Natural killer cell treated with Interleukin-12 subunit alpha and Interleukin-12 subunit beta and Interleukin-15 and Interleukin-18, amount 100 ng/mL, for 72 hours (primary cell): Measurements from ENCODE around the gene UBL5. TPM values are rescaled to one million over a fixed set of nuclear protein-coding genes. Genes with fewer than 3 reads are reported as not detected.
A peak's percentile ranks its signal among the peaks of the same experiment; 100 is the strongest.

Experiments used
- ATAC-seq, 2 donors: fragments of 150-1000 bp; cut with Tn5 transposase in 1 of 2; sonication (Bioruptor Pico), chemical (Tn5 transposase) in 1 of 2; 2 replicates each; pipeline ENCODE4 v1.10.0; 2021
- DNase-seq: peaks from one replicate; pipeline ENCODE4 v3.0.0; 2022; ENCODE audit warnings: low spot score
- H3K27ac Mint-ChIP-seq, 2 donors: 1 replicate in 1 of 2; 2 replicates in 1 of 2; pipeline ENCODE4 v1.8.0; 2022; ENCODE audit warnings: mixed read lengths in 2 of 2, mild to moderate bottlenecking in 1 of 2, moderate library complexity in 1 of 2
- H3K27me3 Mint-ChIP-seq, 2 donors: 1 replicate in 1 of 2; 2 replicates in 1 of 2; pipeline ENCODE4 v1.8.0; 2022; ENCODE audit warnings: mixed read lengths in 2 of 2
- H3K36me3 Mint-ChIP-seq: one replicate; pipeline ENCODE4 v1.8.0; 2022; ENCODE audit warnings: mixed read lengths
- H3K4me1 Mint-ChIP-seq, 2 donors: 1 replicate in 1 of 2; 2 replicates in 1 of 2; pipeline ENCODE4 v1.8.0; 2022; ENCODE audit warnings: low read depth in 2 of 2, mixed read lengths in 2 of 2, mild to moderate bottlenecking in 1 of 2
- H3K4me3 Mint-ChIP-seq: one replicate; pipeline ENCODE4 v1.8.0; 2022; ENCODE audit warnings: mixed read lengths
- H3K9me3 Mint-ChIP-seq: 2 replicates; pipeline ENCODE4 v1.8.0; 2022; ENCODE audit warnings: mixed read lengths
- total RNA-seq, 2 donors: library from RNA; stranded (reverse); gene quantifications; one replicate each; pipeline ENCODE4 v1.2.3, GENCODE V29; 2022

Gene UBL5
- total RNA-seq, 2 donors from 2014 or later: 260 to 346 TPM

DNA sequence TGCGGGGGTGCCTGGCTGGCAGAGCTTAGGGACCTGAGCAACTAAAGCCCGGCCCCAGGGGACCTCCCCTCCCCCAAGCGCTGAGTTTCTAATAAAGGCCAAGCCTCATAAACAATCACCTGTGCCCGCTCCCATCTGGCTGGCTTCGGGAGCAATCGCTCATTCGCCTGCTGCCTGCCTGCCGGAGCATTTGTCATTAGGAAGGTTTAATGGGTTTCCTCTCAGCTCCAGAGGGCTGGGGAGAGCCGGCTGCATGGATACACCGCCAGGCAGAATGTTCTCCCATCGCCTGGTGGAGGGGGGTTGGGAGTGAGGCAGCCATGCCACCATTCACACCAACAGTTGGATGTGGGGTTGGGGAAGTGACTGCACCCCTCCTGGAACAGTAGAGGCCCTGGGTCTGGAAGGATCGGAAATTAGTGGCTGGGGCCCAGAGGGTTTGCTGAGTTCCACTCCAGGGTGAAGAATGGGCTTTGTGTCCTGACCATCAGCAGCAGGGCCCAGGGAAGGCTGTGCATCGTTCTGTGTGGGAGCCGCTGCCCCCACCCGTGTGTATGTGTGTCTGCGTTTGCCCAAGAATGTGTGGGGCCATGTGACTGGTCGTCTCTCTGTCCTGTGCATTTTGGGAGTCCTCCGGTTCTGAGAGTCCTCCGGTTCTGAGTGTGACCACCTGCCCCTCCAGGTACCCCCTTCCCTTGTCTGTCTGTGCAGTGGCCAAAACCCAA is 22.7 kb downstream of the UBL5 start:
- no peak overlapping the region for H3K4me3 Mint-ChIP-seq
- peaks cover 0 to 16% of the 10 kb centered on the region in 2 donors for H3K4me1 Mint-ChIP-seq
- H3K27ac Mint-ChIP-seq: no peak overlapping the region
- no peaks in the 10 kb centered on the region for H3K27me3 Mint-ChIP-seq
- H3K9me3 Mint-ChIP-seq: no peaks in the 10 kb centered on the region
- DNase-seq (no peak), ATAC-seq (no peak)
- H3K36me3 Mint-ChIP-seq: no peaks in the 10 kb centered on the region

DNA sequence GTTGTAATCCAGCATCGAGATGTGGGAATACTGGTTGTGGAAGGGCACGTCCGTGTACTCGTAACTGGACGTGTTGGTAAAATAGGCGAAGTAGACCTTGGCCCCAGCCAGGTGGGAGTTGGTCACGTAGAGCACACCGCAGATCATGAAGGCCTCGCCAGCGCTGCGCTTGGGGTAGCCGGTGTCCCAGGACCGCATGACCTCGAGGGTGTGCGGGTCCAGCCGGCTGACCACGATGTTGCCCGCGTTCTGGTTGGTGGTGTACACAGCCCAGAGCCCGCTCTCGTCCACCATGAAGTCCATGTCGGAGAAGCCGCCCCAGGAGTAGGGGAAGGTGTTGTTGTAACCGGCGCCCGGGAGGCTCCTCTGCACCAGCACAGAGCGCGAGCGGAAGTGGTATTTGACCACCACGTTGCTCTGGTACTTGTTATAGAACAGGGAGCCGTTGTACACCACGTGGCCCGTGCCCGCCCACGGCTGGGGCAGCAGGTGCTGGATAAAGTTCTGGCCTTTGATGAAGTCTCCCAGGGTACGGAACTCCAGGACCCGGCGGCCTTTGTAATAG is 26.6 kb downstream of the UBL5 start:
- H3K27ac Mint-ChIP-seq: no peak overlapping the region
- H3K4me1 Mint-ChIP-seq: peaks cover 25 to 27% of the 10 kb centered on the region in 2 donors
- H3K4me3 Mint-ChIP-seq: no peak overlapping the region
- H3K27me3 Mint-ChIP-seq: no peaks in the 10 kb centered on the region
- ATAC-seq (no peak), DNase-seq (no peak)
- no peaks in the 10 kb centered on the region for H3K36me3 Mint-ChIP-seq
- H3K9me3 Mint-ChIP-seq: no peaks in the 10 kb centered on the region

DNA sequence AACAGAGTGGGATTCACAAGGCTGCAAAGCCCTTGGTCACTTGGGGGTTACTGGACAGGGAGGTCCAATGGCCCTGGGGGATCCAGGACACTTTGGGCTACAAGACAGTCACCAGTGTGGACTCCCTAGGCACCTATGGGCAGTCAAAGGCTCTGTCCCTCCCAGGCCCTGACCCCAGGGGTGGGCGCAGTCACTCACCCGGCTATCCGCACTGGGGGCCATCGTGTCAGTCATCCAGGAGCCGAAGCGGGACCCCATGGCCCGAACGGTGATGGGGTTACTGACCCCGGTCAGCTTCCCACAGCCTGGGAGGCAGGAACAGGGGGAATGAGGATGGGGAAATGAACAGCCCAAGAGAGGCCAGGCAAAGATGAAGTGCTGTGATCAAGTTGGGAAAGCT is 28.9 kb downstream of the UBL5 start:
- Mint-ChIP-seq H3K4me1 (peaks cover 27 to 28% of the 10 kb centered on the region in 2 donors), H3K27ac (peak overlapping the region; percentile 26 to 37), H3K9me3 (no peaks in the 10 kb centered on the region), H3K27me3 (no peaks in the 10 kb centered on the region), H3K36me3 (no peaks in the 10 kb centered on the region), H3K4me3 (no peak overlapping the region)
- ATAC-seq (no peak), DNase-seq (no peak)

DNA sequence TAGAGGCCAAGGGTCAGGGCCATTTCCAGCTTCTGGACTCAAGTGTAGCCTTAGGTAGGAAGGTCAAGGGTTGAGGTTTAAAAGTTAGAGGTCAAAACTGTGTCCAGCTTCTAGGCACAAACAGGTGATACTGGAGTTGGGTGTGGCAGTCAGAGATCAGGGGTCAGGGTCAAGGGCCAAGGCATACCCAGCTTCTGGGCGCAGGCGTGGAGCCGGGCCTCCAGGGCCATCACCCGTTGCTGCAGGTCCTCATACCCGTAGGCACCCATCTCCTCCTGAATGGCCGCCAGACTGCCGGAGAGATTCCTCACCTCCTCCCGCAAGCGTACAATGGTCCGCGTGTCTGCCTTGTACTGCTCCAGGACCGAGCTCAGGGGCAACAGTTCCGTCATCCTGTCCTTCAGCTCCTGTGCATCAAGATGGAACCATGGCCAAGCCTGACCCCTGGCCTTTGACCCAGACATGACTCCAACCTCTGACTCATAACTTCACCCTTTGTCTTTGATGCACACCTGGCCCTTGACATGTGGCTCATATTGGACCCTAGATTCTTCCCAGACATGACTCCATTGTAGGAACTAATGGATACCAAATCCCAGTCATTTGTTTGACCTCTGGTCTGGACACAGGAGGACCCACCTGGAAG is 29.5 kb downstream of the UBL5 start:
- peak overlapping the region; percentile 80 for H3K4me3 Mint-ChIP-seq
- no peaks in the 10 kb centered on the region for H3K9me3 Mint-ChIP-seq

DNA sequence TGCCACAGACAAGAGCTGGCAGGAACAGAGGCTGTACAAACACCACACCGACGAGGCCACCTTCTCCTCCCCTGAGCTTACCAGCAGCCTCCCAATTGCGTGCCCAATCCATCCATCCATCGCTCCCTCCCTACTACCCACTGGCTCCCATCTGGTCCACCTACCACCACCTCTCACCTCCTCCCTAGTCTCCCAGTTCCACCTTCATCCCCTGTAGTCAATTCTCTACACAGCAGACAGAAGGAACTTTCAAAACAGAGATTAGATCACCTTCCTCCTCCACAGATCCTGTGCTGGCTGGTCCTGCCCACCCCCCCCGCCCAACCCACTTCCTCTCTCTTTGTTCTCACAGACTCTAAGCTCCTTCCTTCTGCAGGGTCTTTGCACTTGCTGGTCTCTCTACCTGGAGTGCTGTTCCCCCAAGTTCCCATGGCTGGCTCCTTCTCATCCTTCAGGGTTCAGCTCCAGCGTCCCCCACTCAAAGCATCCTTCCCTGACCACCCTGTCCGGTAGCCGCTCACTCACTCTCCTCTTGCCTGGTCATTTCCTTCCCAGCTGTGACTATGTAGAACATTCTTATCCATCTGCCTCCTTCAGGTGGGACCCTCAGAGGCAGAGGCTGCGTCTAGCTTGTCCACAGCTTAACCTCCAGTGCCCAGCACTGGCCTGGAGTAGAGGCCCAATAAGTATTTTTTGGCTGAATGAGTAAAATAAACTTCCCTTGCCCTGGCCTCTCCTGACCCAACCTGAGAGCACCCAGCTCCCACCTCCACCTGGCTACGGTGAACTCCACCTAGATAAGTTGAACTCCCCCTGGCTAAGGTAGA is 30.4 kb downstream of the UBL5 start:
- ATAC-seq: peak; percentile 21 to 47
- H3K27ac Mint-ChIP-seq: peak overlapping the region; percentile 83 to 86
- no peak for DNase-seq
- peaks cover 30 to 31% of the 10 kb centered on the region in 2 donors for H3K4me1 Mint-ChIP-seq
- H3K9me3 Mint-ChIP-seq: no peaks in the 10 kb centered on the region
- no peaks in the 10 kb centered on the region for H3K36me3 Mint-ChIP-seq
- H3K4me3 Mint-ChIP-seq: peak overlapping the region; percentile 80
- no peaks in the 10 kb centered on the region for H3K27me3 Mint-ChIP-seq

More for the DNA sequence above, 29.5 kb downstream of the UBL5 start:
- Mint-ChIP-seq H3K27ac (peak overlapping the region; percentile 83 to 86), H3K4me1 (peaks cover 27 to 28% of the 10 kb centered on the region in 2 donors), H3K36me3 (no peaks in the 10 kb centered on the region), H3K27me3 (no peaks in the 10 kb centered on the region)
- DNase-seq (no peak), ATAC-seq (no peak)

DNA sequence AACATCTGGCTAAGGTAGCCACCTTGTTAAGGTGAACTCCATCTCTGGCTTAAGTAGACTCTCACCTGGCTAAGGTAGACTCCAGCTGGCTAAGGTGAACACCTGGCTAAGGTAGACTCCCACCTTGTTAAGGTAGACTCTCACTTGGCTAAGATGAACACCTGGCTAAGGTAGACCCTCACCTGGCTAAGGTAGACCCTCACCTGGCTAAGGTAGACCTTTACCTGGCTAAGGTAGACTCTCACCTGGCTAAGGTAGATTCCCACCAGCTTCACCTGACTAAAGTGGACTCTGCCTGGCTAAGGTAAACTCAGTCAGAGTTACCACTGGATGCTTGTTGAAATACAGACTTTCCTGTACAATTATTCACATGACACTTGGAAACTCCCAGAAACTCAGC is 31.0 kb downstream of the UBL5 start:
- peaks cover 30 to 33% of the 10 kb centered on the region in 2 donors for H3K4me1 Mint-ChIP-seq
- ATAC-seq: no peak

DNA sequence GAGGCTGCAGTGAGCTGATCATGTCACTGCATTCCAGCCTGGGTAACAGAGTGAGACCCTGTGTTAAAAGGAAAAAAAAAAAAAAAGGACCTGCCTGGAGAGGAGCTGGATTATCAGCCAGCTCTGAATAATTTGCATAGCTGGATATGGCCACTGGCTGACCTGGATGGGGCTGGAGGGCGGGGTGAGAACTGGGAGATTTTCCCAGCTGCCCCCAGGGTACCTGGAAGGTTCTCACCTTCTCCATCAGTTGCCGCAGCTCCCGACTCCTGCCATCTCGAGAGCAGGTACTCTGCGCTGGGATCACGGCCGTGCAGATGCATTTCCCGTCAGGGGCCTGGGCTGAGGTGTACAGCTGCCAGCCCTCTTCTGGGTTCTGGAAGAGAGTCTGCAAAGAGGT is 32.7 kb downstream of the UBL5 start:
- no peak overlapping the region for H3K4me3 Mint-ChIP-seq
- no peak for DNase-seq
- no peaks in the 10 kb centered on the region for H3K9me3 Mint-ChIP-seq
- H3K27me3 Mint-ChIP-seq: no peaks in the 10 kb centered on the region
- no peaks in the 10 kb centered on the region for H3K36me3 Mint-ChIP-seq
- H3K4me1 Mint-ChIP-seq: peaks cover 31 to 33% of the 10 kb centered on the region in 2 donors
- ATAC-seq: no peak
- no peak overlapping the region for H3K27ac Mint-ChIP-seq

More for the DNA sequence above, 31.0 kb downstream of the UBL5 start:
- Mint-ChIP-seq H3K4me3 (peak overlapping the region; percentile 80), H3K27ac (peak overlapping the region; percentile 83 to 86), H3K27me3 (no peaks in the 10 kb centered on the region), H3K36me3 (no peaks in the 10 kb centered on the region), H3K9me3 (no peaks in the 10 kb centered on the region)
- no peak for DNase-seq

DNA sequence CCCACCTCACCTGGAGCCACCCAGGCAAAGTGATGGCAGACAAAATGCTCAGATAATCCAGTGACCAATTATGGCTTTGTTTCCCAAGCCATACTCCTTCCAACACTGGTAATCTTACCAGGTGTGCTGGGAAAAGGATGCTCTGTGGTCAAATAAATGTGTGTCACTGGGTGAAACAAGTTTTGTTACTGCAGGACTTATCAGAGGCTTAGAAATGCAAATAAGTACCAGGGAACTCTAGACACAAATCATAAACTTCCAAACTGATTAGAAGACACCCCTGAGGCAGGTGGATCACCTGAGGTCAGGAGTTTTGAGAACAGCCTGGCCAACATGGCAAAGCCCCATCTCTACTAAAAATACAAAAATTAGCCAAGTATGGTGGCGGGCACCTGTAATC is 33.8 kb downstream of the UBL5 start:
- Mint-ChIP-seq H3K27me3 (no peaks in the 10 kb centered on the region), H3K9me3 (no peaks in the 10 kb centered on the region), H3K36me3 (no peaks in the 10 kb centered on the region), H3K27ac (peak overlapping the region in 1 of 2 donors; percentile 11), H3K4me3 (no peak overlapping the region), H3K4me1 (peaks cover 37 to 41% of the 10 kb centered on the region in 2 donors)
- ATAC-seq: no peak
- DNase-seq: no peak

DNA sequence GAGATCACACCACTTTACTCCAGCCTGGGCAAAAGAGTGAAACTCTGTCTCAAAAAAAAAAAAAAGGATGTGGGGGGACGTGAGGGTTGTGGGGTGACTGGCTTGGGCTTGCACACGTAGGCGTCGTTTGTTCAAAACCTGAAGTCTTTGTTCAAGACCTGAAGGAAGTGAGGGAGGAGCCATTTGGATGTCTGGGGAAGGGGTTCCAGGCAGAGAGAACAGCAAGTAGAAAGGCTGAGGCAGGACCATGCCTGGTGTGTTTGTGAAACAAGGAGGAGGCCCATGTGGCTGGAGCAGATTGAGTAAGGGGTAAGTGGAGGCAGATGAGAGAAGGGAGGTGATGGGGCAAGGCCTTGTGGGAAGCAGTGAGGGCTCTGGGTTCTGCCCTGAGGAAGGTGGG is 35.2 kb downstream of the UBL5 start:
- H3K4me3 Mint-ChIP-seq: no peak overlapping the region
- no peaks in the 10 kb centered on the region for H3K9me3 Mint-ChIP-seq
- H3K36me3 Mint-ChIP-seq: no peaks in the 10 kb centered on the region
- no peak for ATAC-seq
- no peak for DNase-seq
- peaks cover 32 to 35% of the 10 kb centered on the region in 2 donors for H3K4me1 Mint-ChIP-seq
- H3K27ac Mint-ChIP-seq: peak overlapping the region in 1 of 2 donors; percentile 62
- no peaks in the 10 kb centered on the region for H3K27me3 Mint-ChIP-seq

DNA sequence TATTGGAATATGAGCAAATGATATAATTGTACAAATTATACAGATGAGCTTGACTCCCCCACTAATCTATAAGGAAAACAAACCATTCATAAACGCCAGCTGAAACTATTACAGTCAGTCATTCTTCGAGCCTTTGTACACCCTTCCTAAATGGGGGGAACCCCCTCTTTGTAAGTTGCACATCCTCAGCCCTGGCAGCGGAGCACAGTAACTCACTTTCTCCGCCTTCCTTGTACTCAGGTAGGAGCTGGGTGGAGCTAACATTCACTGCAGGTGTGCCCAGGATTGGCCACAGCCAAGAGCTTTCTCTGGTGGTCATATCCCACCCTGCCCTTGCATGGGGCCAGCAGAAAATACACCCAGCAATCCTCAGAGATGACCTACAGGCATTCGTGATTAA is 36.0 kb downstream of the UBL5 start:
- Mint-ChIP-seq H3K4me1 (peaks cover 24 to 27% of the 10 kb centered on the region in 2 donors), H3K27me3 (no peaks in the 10 kb centered on the region), H3K4me3 (no peak overlapping the region), H3K9me3 (no peaks in the 10 kb centered on the region), H3K36me3 (no peaks in the 10 kb centered on the region), H3K27ac (no peak overlapping the region)
- no peak for DNase-seq
- no peak for ATAC-seq

DNA sequence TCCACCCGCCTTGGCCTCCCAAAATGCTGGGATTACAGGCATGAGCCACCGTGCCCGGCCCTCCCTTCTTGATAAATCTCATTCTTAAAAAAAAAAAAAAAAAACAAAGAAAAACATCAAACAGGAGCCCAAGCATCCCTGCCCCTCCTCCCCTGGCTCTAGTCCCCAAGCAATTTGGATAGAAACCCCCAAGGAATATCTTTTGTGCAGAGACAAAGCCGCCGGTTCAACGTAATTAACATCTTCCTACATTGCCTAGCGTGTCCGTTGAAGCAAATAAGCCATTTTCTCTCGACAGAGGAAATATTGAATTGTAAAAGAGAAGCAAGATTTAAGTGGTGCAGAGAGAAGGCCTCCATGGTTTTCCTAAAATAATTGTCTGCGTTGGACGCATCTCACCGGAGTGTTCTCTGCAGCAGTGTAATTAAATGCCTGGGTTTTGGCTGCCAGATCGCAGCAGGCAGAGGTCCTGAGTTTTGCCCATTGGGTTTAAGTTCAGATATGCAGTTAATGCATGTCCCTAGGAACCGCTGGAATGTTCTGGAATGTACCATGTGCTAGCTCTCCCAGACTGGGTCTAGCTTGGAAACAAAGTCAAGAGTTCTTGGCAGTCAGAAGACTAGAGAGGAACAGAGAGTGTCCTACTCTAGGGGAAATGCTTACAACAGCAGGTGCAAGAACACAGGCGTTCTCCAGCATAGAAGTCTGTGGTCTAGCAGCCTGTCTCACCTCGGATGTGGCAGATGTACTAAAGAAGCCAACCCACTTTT is 38.2 kb downstream of the UBL5 start:
- peak; percentile 54 to 67 for ATAC-seq
- DNase-seq: no peak
- Mint-ChIP-seq H3K36me3 (no peaks in the 10 kb centered on the region), H3K9me3 (no peaks in the 10 kb centered on the region), H3K4me1 (peaks cover 18 to 21% of the 10 kb centered on the region in 2 donors), H3K27ac (no peak overlapping the region), H3K4me3 (no peak overlapping the region), H3K27me3 (no peaks in the 10 kb centered on the region)

DNA sequence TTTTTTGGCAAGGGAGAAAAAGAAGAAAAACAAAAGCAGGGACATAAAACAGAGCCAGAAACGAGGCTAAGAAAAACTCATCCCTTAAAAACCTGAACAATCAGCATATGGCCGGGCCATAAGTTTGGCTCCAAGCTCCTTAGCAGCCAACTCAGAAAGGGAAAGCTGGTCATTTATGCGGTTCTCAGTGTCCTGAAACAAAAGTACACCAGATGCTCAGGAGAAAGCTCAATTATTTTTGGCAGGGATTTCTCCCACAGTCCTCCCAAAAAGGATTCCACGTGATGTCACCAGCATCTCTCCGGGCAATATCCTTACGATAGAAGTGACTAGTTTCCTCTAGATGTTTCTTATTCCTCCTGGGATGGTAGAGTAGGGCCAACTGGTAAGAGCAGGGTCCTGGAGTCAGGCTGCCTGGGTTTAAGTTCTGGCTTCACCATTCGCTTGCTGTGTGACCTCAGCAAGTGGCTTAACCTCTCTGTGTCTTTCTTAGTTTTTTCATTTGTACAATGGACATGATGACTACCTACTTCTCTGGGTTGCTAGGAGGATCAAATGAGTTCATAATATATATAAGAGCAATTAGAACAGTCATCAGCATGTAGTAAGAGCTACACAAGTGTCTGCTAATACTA is 41.4 kb downstream of the UBL5 start:
- no peak overlapping the region for H3K27ac Mint-ChIP-seq

More for the DNA sequence above, 41.4 kb downstream of the UBL5 start:
- no peaks in the 10 kb centered on the region for H3K36me3 Mint-ChIP-seq
- DNase-seq (no peak), ATAC-seq (no peak)
- no peak overlapping the region for H3K4me3 Mint-ChIP-seq
- H3K4me1 Mint-ChIP-seq: peaks cover 12 to 16% of the 10 kb centered on the region in 2 donors
- no peaks in the 10 kb centered on the region for H3K27me3 Mint-ChIP-seq
- no peaks in the 10 kb centered on the region for H3K9me3 Mint-ChIP-seq
